Erythroblast (primary cell): Measurements from ENCODE around the gene GPC6.

Experiments used
- GATA1 ChIP-seq: IDR thresholded peaks from 2 replicates; pipeline ENCODE4 v1.6.1; 2011; ENCODE audit warnings: low read depth, mild to moderate bottlenecking, control low read depth, low read length, moderate library complexity
- POLR2A ChIP-seq: IDR thresholded peaks from 2 replicates; pipeline ENCODE4 v1.6.1; 2011; ENCODE audit warnings: mild to moderate bottlenecking, low read length

- TF ChIP-seq POLR2A = no peak
- TF ChIP-seq GATA1 = no peak
These were observed 1022.9 kb downstream of the GPC6 start for GRCh38 chr13:94249512-94249911.
